Hematopoietic multipotent progenitor cell (in vitro differentiated cells): Measurements from ENCODE around the gene TMEM9. TPM values are rescaled to one million over a fixed set of nuclear protein-coding genes. Genes with fewer than 3 reads are reported as not detected.
"Not testable (repeated sequence)": the region's sequence is repeated elsewhere in the genome, so short reads cannot be mapped to it uniquely, and the experiment has no call there.

ENCODE experiments used
- DNase-seq, 3 donors: peaks; one replicate each; pipeline ENCODE4 v3.0.0-alpha.2; 2011 to 2015; ENCODE audit warnings: low read depth in 2 of 3, low spot score in 2 of 3
- total RNA-seq: library from RNA; depleted of rRNA; stranded (reverse); fragments of >200 nt; gene quantifications from one replicate; pipeline ENCODE4 v1.2.3, GENCODE V29; 2012

TMEM9 gene
- total RNA-seq, 1 donor: 70.3 TPM

DNA sequence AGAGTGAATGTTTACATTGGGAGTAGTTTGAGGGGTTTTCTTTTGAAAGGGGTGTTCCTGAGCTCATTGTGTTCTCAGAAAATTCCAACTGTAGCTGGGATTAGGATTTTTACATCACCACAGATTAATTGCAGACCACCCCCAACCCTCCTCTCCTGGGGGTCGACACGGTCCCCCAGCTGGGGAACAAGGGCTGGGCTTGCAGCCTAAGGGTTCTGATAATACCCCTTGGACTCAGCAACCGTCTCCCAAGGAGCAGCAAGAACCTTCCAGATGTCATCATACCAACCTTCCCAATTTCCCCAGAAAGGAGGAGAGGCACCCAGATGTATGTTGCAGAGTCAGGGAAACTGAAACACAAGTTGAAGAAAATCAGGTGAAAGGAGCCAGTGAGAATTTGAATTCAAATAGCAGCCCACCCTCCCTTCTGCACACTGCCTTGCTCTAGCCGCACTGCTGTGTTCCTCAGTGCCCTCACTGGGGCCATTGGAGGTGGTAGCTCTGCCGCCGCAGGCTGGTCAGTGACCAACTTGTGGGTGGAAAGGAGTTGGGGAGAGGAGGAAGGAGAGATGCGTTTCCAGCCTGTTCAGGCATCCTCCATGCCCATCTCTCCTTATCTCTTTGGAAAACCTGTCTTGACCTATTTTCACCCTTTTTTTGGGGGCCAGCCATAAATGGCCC is 21.7 kb upstream of the TMEM9 start:
- DNase-seq: no peak

DNA sequence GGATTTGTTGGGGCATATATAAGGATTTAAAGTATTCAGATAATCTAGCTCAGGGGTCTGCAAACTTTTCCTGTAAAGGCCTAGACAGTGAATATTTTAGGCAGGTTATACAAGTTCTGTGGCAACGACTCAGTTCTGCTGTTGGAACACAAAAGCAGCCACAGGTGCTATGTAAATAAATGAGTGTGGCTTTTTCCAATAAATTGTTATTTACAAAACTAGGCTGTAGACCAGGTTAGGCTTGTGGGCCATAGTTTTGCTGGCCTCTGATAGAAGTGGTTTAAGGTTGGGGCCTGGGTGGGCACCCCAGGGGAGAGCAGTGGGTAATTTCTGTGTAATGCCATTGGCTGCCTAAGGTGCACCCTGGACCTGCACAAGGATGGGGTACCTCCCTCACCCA is 19.5 kb upstream of the TMEM9 start:
- no peak for DNase-seq

DNA sequence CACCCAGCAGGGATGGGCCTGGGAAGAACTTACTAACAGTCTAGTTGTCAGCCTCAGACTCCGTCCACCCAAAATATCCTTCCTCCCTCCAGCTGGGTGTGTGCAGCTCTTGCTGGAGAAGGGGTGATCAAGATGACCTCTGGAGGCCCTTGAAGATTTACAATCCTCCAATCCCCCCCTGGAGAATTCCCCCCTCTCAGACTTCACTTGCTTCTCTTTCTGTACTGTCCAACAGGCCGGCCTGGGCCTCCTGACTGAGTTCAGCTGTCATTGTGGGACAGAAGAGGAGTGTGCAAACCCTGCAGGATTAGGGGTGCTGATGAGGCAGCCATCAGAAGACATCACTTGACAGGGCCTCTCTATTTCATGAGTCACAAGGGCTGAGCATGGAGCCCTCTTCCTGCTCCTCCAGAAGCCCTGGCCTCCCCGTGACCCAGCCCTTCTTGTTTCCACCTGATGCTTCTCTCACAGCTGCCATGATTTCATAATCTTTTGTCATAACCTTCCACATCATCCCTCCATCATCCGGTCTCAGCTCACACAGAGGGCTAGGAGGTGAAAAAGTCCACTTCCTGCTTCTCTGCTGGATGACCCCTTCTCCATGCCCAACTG is 18.8 kb upstream of the TMEM9 start:
- DNase-seq: no peak

DNA sequence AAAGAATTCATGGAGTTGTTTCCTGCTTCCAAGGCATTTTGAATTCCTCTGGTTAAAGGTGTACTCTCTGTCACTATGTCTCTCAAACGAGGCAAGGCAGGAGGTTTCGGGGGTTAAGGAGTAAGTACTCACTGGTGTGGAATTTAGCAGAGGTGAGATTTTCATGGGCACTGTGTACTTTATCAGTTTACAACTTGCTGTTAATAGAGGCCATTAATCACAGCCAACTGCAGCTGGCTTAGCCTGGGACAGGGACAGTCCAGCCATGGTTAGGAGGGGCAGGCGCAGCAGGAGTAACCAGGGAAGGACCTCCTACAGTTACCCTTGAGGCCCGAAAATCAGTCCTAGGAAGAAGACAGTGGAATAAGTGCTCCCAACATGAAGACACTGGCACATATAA is 18.1 kb upstream of the TMEM9 start:
- no peak for DNase-seq

DNA sequence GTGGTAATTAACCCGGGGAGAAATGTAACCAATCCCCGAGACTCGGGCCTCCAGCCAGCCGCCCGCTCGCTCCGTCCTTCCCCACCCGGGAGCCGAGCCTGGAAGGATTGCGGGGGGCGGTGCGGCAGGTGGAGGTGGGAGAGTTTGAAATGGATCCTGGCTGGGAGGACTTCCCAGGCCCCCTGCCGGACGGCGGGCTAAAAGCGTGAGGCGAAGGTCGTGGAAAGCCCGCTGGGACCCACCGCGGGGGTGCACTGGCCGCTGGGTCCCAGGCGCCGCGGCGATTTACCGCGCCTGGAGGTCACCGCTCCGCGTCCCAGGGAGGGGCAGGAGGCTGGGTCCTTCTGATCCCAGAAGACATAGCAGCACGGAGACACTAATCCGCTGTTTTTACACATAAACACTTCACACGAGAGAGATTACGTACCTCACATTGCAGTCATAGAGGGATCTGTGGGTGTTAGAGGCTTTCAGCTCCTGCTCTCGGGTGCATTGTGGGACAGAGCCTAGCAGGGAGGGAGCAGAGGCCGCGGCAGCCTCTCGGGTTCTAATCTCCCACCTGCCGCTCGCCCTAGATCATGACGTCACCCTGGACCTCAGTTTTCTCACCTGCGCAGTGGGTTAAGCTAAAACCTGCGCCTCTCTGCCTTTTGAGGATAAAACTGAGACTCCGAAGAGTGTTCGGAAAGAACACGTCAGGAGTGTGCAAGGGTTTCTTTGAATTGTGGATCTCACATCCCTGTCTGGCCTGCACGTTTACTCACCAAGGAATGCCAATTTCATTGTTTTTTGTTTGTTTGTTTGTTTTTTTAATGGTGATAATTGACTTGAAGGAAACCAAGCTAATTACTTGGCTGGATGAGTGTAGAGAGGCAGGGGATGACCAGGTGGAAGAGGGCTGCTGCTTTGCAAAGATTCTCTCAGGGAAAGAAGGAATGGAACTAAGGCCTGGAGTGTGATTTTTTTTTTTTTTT is 17.1 kb upstream of the TMEM9 start:
- peak in 2 of 3 donors; percentile 43 to 47 for DNase-seq

DNA sequence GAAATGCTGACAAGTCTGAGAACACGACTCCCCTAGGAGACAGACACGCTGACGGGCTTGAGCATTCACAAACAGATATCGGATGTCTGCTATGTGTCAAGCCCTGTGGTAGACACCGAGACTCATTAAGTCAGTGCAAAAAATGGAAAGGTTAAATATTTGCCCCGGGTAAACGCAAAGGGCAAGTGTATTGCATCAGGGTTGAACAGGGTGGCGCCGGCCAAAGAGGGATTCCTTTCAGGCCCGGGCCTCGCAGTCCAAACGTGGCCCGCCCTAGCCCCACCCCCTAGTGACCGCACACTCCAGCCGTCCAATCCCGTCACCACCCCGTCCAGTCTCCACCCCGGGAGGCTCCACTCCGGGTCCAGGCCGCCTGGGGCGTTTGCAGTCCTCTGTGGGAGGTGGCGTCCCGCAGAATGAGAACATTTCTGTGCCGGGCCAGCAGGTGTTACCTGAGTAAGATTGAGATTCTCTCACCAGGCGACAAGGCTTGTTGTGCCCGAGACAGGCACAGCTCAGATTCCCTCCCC is 16.3 kb upstream of the TMEM9 start:
- peak in 2 of 3 donors; percentile 85 to 92 for DNase-seq

DNA sequence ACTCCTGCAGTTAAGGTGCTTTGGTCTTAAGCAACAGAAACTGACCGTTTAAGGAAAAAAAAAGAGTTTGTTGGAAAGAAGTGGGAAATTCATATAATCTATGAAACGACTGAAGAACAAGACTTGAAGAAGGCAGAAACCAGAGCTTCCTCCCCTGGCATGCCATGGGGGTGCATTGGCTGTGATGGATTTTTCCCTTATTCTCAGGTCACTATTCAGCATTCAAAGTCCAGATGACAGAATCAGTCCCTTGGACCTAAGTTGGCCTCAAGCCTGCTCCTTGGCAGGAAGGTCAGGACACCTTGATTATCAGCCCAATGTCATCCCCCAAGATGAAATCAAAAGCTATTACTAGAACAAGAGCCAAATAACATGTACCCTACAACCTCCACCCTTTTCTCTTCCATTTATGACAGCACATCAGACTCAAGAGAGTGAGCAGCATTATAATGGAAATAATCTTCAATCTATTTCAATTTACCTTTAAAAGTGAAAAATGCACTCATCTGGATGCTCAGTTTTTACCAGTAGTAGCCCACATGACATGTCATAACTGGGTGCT is 15.8 kb upstream of the TMEM9 start:
- DNase-seq: no peak

DNA sequence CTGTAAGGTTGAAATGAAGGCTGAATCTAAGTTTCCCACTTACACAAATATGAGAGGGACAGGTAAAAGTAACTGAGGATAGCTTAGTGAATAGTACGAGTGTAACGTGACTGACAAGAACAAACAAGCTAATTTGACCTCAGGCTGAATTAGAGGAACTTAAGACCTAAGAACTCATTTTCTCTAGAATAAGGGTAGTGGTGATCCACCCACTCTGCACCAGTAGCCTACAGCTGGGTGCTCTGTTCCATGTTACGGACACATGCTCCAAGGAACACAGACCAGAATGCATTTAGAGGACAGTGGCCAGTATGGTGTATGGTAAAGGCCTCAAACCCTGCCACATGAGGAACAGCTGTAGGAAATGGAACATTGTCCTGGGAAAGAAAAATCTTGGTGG is 14.9 kb upstream of the TMEM9 start:
- no peak for DNase-seq

DNA sequence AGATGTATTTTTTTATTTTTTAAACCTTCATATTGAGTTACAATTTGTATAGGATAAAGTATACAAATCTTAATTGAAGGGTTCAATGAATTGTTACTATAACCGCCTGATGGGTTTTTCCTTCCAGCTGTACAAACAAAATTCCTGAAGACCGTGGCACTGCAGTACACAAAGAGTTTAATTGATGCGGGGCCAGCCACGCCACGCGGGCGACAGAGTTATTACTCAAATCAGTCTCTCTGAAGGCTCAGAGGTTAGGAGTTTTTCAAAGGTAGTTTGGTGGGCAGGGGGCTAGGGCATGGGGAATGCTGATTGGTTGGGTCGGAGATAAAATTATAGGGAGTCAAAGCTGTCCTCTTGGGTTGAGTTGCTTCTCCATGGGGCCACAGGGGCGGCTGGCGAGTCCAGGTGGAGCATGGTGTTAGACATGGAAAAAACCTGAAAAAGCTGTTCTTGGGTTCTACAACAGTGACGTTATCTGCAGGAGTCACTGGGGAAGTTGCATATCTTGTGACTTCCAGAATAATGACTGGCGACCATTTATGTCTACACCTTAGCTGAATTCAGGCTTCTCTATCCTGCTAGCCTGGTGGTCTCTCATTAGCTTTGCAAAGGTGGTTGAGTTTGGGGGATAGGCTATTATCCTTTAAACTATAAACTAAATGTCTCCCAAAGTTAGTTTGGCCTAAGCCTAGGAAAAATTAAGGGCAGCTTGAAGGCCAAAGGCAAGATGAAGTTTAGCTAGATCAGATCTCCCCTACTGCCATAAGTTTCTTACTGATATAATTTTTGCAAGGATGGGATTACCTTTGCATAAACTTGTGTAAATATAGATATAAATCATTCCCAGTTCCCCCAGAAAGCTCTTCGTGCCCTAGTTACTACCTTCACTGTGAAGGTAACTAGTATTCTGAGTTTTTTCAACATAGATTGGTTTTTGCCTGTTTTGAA is 13.0 kb upstream of the TMEM9 start:
- no peak for DNase-seq

DNA sequence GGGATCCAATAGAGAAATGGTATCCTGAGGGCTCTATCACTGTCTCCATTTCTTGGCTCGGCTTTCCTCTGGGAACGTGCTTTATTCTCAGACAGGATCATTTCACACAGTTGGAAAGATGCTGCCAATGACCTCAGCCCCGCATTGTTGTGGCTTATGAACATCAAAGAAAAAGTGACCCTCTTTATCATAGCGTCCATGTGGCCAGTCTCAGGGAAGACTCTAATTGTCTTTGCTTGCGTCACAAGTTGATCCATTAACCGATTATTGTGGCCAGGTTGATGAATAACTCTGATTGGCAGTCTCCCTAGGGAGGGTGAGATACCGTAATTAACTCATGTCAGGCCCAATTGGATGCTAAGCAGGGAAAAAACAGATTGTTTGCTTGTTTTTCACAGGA is 10.4 kb upstream of the TMEM9 start:
- no peak for DNase-seq

DNA sequence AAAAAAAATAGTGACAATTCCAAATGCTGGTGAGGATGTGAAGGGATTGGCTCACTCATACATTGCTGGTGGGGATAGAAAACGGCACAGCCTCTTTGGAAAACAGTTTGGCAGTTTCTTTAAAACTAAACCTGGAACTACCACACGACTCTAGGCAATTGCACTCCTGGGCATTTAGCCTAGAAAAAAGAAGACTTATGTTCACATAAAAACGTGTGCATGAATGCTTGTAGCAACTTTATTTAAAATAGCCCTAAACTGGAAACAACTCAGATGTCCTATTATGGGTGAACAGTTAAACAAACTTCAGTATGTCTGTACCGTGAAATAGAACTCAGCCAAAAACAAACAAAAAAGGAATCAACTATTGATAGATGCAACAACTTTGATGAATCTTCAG is 9.4 kb upstream of the TMEM9 start:
- no peak for DNase-seq

DNA sequence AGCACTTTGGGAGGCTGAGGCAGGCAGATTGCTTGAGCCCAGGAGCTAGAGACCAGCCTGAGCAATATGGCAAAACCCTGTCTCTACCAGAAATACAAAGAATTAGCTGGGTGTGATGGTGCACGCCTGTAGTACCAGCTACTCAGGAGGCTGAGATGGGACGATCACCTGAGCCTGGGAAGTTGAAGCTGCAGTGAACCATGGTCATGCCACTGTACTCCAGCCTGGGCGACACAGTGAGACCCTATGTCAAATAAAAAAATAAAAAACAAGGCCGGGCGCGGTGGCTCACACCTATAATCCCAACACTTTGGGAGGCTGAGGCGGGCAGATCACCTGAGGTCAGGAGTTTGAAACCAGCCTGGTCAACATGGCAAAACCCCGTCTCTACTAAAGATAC is 8.8 kb upstream of the TMEM9 start:
- not testable (repeated sequence) for DNase-seq

DNA sequence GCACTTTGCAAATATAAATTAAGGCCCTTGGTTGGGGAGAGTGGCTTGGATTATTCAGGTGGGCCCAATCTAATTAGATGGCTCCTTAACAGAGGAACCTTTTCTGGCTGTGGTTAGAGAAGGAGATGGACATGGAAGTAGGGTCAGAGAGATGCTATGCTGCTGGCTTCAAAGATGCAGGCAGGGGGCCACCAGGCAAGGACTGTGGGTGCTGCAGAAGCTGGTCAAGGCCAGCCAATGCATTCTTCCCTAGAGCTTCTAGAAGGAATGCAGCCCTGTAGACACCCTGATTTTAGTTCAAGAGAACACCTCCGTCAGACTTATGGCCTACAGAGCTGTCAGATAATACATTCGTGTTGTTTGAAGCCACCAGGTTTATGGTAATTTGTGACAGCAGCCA is 3.7 kb upstream of the TMEM9 start:
- no peak for DNase-seq

DNA sequence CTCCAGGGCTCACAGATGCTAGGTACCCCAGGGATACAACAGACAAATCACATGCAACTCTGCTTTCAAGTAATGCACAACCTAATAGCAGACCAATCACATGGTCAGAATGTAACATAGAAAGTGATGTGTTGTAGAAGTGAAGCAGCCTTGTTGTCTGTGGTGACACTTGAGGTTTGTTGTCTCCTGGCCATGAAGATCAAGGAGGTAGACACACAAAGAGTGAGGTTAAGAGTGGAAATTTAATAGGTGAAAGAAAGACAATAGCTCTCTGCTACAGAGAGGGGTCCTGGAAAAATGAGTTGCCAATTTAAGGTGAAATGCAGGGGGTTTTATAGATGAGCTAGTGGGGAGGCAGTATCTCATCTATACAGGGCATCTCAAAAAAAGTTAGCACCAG is 2.5 kb upstream of the TMEM9 start:
- no peak for DNase-seq

DNA sequence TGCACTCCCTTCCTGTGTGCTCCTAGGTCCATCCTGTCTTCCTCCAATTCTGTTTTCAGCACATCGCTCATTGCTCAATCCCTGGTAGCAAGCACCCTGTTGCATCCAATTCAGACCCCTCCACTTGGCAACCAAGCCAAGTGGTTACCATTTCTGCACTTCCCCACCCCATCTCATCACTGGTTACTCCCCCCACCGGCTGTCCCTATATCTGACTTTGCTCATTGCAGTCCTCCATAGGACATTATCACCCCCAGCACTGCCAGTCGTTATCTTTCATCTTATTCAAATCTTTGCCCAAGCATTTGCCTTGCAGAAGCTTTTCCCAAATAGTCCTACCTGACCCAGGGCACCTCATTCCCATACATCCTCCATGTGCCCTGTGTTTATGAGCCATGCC is 2.1 kb upstream of the TMEM9 start:
- DNase-seq: no peak

DNA sequence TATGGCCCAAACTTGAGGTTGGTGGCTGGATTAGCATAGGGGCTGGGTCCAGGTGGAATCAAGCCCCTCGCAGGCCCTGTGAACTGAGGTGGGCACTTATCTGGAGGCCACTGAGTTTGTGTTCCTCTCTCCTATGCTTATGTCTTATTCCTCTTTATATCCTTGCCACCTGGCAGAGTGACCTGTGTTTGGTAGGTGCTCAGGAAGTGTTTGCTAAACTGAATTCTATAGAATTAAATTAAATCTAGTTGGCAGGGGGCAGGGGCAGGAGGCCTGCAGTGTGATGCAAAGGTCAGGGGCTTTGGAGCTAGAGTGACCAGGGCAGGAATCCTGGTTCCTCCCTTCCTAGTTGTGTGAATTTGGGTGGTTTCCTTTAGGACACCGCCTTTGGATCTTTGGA is 1.1 kb upstream of the TMEM9 start:
- DNase-seq: no peak

DNA sequence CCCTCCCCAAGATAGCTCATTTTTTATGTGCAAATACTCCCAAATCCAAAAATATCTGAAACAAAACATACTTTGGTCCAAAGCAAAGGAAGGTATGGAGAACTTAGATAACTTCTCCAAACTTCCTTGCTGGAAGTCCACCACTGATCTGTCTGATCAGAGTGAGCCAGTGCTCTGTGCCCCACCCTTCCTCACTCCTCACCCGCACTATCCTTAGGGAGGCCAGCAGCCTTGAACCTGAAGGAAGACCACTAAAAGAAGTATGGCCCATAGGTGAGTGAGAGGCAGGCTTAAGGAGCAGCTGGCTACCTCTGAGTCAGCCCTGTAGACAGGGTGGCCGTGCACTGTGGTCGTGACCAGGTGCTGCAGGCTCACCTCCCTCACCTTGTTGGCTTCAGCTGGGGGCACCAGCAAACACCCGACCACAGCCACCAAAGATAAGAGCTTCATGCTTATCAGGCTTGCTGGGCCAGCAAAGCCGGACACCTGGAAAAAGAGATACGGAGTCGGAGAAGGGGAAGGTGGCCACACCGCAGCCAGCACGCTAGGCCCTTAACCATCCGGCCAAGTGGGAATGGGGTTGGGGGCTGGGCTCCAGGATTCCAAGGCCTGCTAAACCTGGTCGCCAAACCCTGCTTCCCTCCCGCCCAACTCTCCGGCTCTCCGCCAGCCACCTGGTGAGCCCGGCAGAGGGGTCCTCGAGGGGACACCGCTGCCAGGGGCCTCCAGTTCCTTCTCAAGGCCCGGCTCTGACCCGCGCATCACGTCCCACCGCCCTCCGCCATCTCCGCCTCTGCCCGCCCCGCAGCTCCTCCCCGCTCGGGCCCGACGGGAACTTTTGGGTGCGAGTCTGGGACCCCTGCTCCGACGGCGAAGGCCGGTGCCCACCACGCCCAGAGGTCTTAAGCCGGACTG is 543 bp downstream of the TMEM9 start:
- peak in 2 of 3 donors; percentile 55 to 59 for DNase-seq

DNA sequence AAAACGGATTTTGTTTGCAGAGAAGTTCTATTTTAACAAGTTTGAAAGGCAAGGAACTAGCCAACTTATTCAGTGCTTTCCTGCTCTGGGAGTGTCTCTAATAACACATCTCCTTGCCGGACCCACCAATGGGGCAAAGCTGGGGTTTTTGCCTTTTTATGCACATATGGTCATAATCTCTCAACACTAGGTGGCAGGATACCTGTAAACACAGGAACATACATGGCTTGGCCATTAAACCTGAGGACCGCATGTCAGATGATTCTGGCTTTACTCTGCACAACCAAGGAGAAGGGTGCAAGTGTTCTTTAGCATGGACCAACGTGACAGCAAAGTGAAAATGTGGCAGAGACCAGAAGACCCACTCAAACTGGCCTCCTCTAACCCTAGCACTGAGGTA is 4.9 kb downstream of the TMEM9 start:
- DNase-seq: peak in 2 of 3 donors; percentile 38 to 60
